ENCODE results near the gene SEMA6A. TPM values are rescaled to one million over a fixed set of nuclear protein-coding genes. Genes with fewer than 3 reads are reported as not detected.
A peak's percentile ranks its signal among the peaks of the same experiment; 100 is the strongest.

SEMA6A gene
- total and polyA plus RNA-seq, 10 of the 15 experiments (the other 5 are each of a cell fraction or from before 2014, with no cell fraction given): 0.16 to 10.2 (median 1.1) TPM

GRCh38 chr5:116566251-116566650 is 8.4 kb downstream of the SEMA6A start (continued):
- no peak for TF ChIP-seq BCLAF1 (IDR thresholded peaks at IDR 0.05)
- no peak for TF ChIP-seq CEBPB (IDR thresholded peaks at IDR 0.05; ENCODE audit: borderline replicate concordance in 1 of 2, low read depth in 2 of 2, low read length in 2 of 2)
- TF ChIP-seq MXI1 (IDR thresholded peaks at IDR 0.05; ENCODE audit: low read depth, low read length): no peak
- no peak for TF ChIP-seq RAD51 (IDR thresholded peaks at IDR 0.05)
- peak; percentile 51; the same call in 1 of the 2 replicates for TF ChIP-seq DPF2 (IDR thresholded peaks at IDR 0.05)
- TF ChIP-seq POLR2AphosphoS2 (IDR thresholded peaks at IDR 0.05; ENCODE audit: low read depth, low read length): no peak
- TF ChIP-seq CBX3 (IDR thresholded peaks at IDR 0.05; ENCODE audit: borderline replicate concordance, low read depth): no peak

- 80% methylated on average over 7 of the region's 7 CpGs for WGBS (ENCODE audit: insufficient coverage, insufficient replicate concordance, low lambda C conversion rate, missing lambda C conversion rate)
- H3K36me3 ChIP-seq (ENCODE audit: control insufficient read depth in 2 of 2, insufficient read depth in 2 of 2, low read length in 1 of 2): no peaks in the 10 kb centered on the region
- no peak overlapping the region for H3K4me3 ChIP-seq
- H3K27me3 ChIP-seq (replicated peaks in 1 of 2; ENCODE audit: control insufficient read depth in 2 of 2, insufficient read depth in 2 of 2, low read length in 1 of 2): no peaks in the 10 kb centered on the region
- no TSS peak for BruUV-seq (replicated peaks)
- no peak overlapping the region for H3K4me2 ChIP-seq (ENCODE audit: control insufficient read depth, insufficient read depth)
- ChIA-PET CTCF (interaction anchor here (1.2 to 2.8 kb wide), 6 partner anchors 8 to 427 kb away, joined by 3 to 14 read pairs (median 7); partner anchors contain the start of gene SEMA6A), POLR2A (interaction anchor here (0.5 to 1.4 kb wide), 3 partner anchors 12 to 124 kb away, joined by 3 read pairs; no protein-coding TSS in a partner anchor), SMC1A (ENCODE audit: uncharacterized antibody, unreplicated experiment) (interaction anchor here (0.7 to 4.3 kb wide), 15 partner anchors 10 to 487 kb away, joined by 3 to 31 read pairs (median 3); partner anchors contain the start of gene SEMA6A), RAD21 (ENCODE audit: unreplicated experiment) (interaction anchor here (0.9 to 3.9 kb wide), 8 partner anchors 8 to 206 kb away, joined by 3 to 27 read pairs (median 4); partner anchors contain the start of gene SEMA6A)
- no peaks in the 10 kb centered on the region for H3K9me3 ChIP-seq (replicated peaks; ENCODE audit: control insufficient read depth, insufficient read depth, low read length)
- in situ Hi-C loops (cut with MboI): loop anchor here (25.0 kb wide), 1 partner anchor 428 kb away; no protein-coding TSS in a partner anchor
- 0 out of 2 replicates have a peak, but pooled peaks have one; percentile 26 for TF ChIP-seq ATF7 (IDR thresholded peaks at IDR 0.05; ENCODE audit: low read depth)
- TF ChIP-seq CHD4 (IDR thresholded peaks at IDR 0.05): no peak
- ATAC-seq: no peak
- no peaks in the 10 kb centered on the region for H3K4me1 ChIP-seq (ENCODE audit: control insufficient read depth, insufficient read depth, low read length)
- no peaks in the 10 kb centered on the region; the same call in 1 of the 2 replicates for H3K79me2 ChIP-seq (ENCODE audit: control insufficient read depth, insufficient read depth, low read length)
- no peak for DNase-seq (ENCODE audit: low read depth, low spot score)
- no peaks in the 10 kb centered on the region for H4K20me1 ChIP-seq (ENCODE audit: control insufficient read depth, insufficient read depth)
- FAIRE-seq: no peak
- H3K27ac ChIP-seq (ENCODE audit: control insufficient read depth, insufficient read depth): no peak overlapping the region
- H3K9ac ChIP-seq (ENCODE audit: control insufficient read depth, insufficient read depth, low read length): no peak overlapping the region
- intact Hi-C loops (cut with micrococcal nuclease; ENCODE audit: unreplicated experiment): no loop called here
- no peak overlapping the region for H2AFZ ChIP-seq (ENCODE audit: control insufficient read depth, low read depth, low read length)
Observed at GRCh38 chr5:116564756-116565490, 9.7 kb downstream of the SEMA6A start.
